Measurements from ENCODE around the gene ADRA2C.

GRCh38 chr4:3814053-3814570 lies 47.9 kb downstream of the ADRA2C start:
- no peak for TF ChIP-seq CTCF (IDR thresholded peaks at IDR 0.05 in 8 of 11, conservative IDR thresholded peaks at IDR 0.05 in 3 of 11)
- TF ChIP-seq POLR2A (IDR thresholded peaks at IDR 0.05) = no peak
- TF ChIP-seq POLR2AphosphoS5 (IDR thresholded peaks at IDR 0.05) = no peak

Data from spleen (tissue), 7 donors.